Activated T-helper 2 cell treated with anti-CD3 and anti-CD28 coated beads, Interferon-gamma antibody, Interleukin-2, Interleukin-4, amounts not matched to agents 10 μg/mL and 5 μg/mL and 100 μg/mL, durations not matched to agents 14 hours and 24 hours and 36 hours (primary cell): ENCODE data around the gene IGF1R. TPM values are rescaled to one million over a fixed set of nuclear protein-coding genes. Genes with fewer than 3 reads are reported as not detected.

ENCODE experiments used
- DNase-seq: peaks from one replicate; pipeline ENCODE4 v3.0.0; 2021; ENCODE audit warnings: low spot score
- H3K27ac Mint-ChIP-seq: one replicate; pipeline ENCODE4 v1.8.0; 2021; ENCODE audit warnings: mixed read lengths
- H3K27me3 Mint-ChIP-seq: one replicate; pipeline ENCODE4 v1.8.0; 2021; ENCODE audit warnings: low read depth, mixed read lengths
- H3K36me3 Mint-ChIP-seq: one replicate; pipeline ENCODE4 v1.8.0; 2021; ENCODE audit warnings: low read depth, mixed read lengths
- H3K4me1 Mint-ChIP-seq: one replicate; pipeline ENCODE4 v1.8.0; 2021; ENCODE audit warnings: low read depth, mixed read lengths
- H3K4me3 Mint-ChIP-seq: one replicate; pipeline ENCODE4 v1.8.0; 2021; ENCODE audit warnings: low read depth, mild to moderate bottlenecking, moderate library complexity, mixed read lengths
- H3K9me3 Mint-ChIP-seq: one replicate; pipeline ENCODE4 v1.8.0; 2021; ENCODE audit warnings: mixed read lengths
- intact Hi-C: fragments of 100-400 bp; cut with micrococcal nuclease; formaldehyde crosslinking; loops from one replicate; pipeline ENCODE4 v1.15.1; 2023
- total RNA-seq: library from RNA; stranded (reverse); gene quantifications from 2 replicates; pipeline ENCODE4 v1.2.3, GENCODE V29; 2022

The IGF1R gene
- total RNA-seq, 1 donor from 2014 or later: 31.1 TPM

GRCh38 chr15:98776607-98777281 lies 128.4 kb downstream of the IGF1R start:
- Mint-ChIP-seq H3K27me3 (no peaks in the 10 kb centered on the region), H3K4me3 (no peak overlapping the region), H3K4me1 (peaks cover 35% of the 10 kb centered on the region), H3K27ac (no peak overlapping the region), H3K36me3 (no peaks in the 10 kb centered on the region), H3K9me3 (no peaks in the 10 kb centered on the region)
- no peak for DNase-seq
- intact Hi-C loops: loop anchor here (5.0 kb wide), 1 partner anchor 109 kb away; no protein-coding TSS in a partner anchor

GRCh38 chr15:98777426-98777825 lies 129.1 kb downstream of the IGF1R start:
- H3K4me3 Mint-ChIP-seq: no peak overlapping the region
- no peak overlapping the region for H3K27ac Mint-ChIP-seq
- H3K36me3 Mint-ChIP-seq: no peaks in the 10 kb centered on the region
- peaks cover 34% of the 10 kb centered on the region for H3K4me1 Mint-ChIP-seq
- DNase-seq: no peak
- intact Hi-C loops: loop anchor here (5.0 kb wide), 1 partner anchor 110 kb away; no protein-coding TSS in a partner anchor
- H3K9me3 Mint-ChIP-seq: no peaks in the 10 kb centered on the region
- peaks cover 2% of the 10 kb centered on the region for H3K27me3 Mint-ChIP-seq

GRCh38 chr15:98778263-98778959 lies 130.1 kb downstream of the IGF1R start:
- H3K36me3 Mint-ChIP-seq: no peaks in the 10 kb centered on the region
- no peak overlapping the region for H3K27ac Mint-ChIP-seq
- H3K4me1 Mint-ChIP-seq: peaks cover 29% of the 10 kb centered on the region
- no peak overlapping the region for H3K4me3 Mint-ChIP-seq
- intact Hi-C loops: loop anchor here (5.0 kb wide), 1 partner anchor 111 kb away; no protein-coding TSS in a partner anchor
- peaks cover 2% of the 10 kb centered on the region for H3K27me3 Mint-ChIP-seq
- no peaks in the 10 kb centered on the region for H3K9me3 Mint-ChIP-seq
- DNase-seq: no peak

- Mint-ChIP-seq H3K27me3 (peaks cover 2% of the 10 kb centered on the region), H3K9me3 (no peaks in the 10 kb centered on the region), H3K36me3 (no peaks in the 10 kb centered on the region), H3K4me1 (peaks cover 29% of the 10 kb centered on the region), H3K27ac (no peak overlapping the region), H3K4me3 (no peak overlapping the region)
- no peak for DNase-seq
- intact Hi-C loops: loop anchor here (1.0 to 5.0 kb wide), 2 partner anchors 102 to 112 kb away; no protein-coding TSS in a partner anchor
Observed at GRCh38 chr15:98778960-98779359, 130.6 kb downstream of the IGF1R start.

GRCh38 chr15:98779463-98780071 lies 131.2 kb downstream of the IGF1R start:
- H3K4me1 Mint-ChIP-seq: peaks cover 29% of the 10 kb centered on the region
- intact Hi-C loops: loop anchor here (1.0 to 10.0 kb wide), 3 partner anchors 102 to 265 kb away; no protein-coding TSS in a partner anchor
- H3K4me3 Mint-ChIP-seq: no peak overlapping the region

GRCh38 chr15:98781838-98782237 lies 133.5 kb downstream of the IGF1R start:
- no peak for DNase-seq
- intact Hi-C loops: loop anchor here (10.0 kb wide), 1 partner anchor 267 kb away; no protein-coding TSS in a partner anchor
- Mint-ChIP-seq H3K4me1 (peaks cover 25% of the 10 kb centered on the region), H3K27me3 (peaks cover 2% of the 10 kb centered on the region), H3K9me3 (no peaks in the 10 kb centered on the region), H3K4me3 (no peak overlapping the region), H3K36me3 (no peaks in the 10 kb centered on the region), H3K27ac (no peak overlapping the region)

More at GRCh38 chr15:98779463-98780071, 131.2 kb downstream of the IGF1R start:
- H3K9me3 Mint-ChIP-seq: no peaks in the 10 kb centered on the region
- peaks cover 2% of the 10 kb centered on the region for H3K27me3 Mint-ChIP-seq
- DNase-seq: peak; percentile 51
- H3K36me3 Mint-ChIP-seq: no peaks in the 10 kb centered on the region
- H3K27ac Mint-ChIP-seq: no peak overlapping the region

- H3K9me3 Mint-ChIP-seq: no peaks in the 10 kb centered on the region
- H3K4me1 Mint-ChIP-seq: peaks cover 26% of the 10 kb centered on the region
- no peaks in the 10 kb centered on the region for H3K36me3 Mint-ChIP-seq
- intact Hi-C loops: loop anchor here (10.0 kb wide), 1 partner anchor 268 kb away; no protein-coding TSS in a partner anchor
- DNase-seq: no peak
- H3K27ac Mint-ChIP-seq: no peak overlapping the region
- no peak overlapping the region for H3K4me3 Mint-ChIP-seq
- H3K27me3 Mint-ChIP-seq: peaks cover 2% of the 10 kb centered on the region
Observed at GRCh38 chr15:98782801-98783200, 134.5 kb downstream of the IGF1R start.

- Mint-ChIP-seq H3K36me3 (no peaks in the 10 kb centered on the region), H3K9me3 (no peaks in the 10 kb centered on the region), H3K4me1 (peaks cover 25% of the 10 kb centered on the region), H3K4me3 (no peak overlapping the region), H3K27ac (no peak overlapping the region), H3K27me3 (peaks cover 2% of the 10 kb centered on the region)
- DNase-seq: no peak
- intact Hi-C loops: loop anchor here (10.0 kb wide), 1 partner anchor 271 kb away; no protein-coding TSS in a partner anchor
Observed at GRCh38 chr15:98785431-98785806, 137.1 kb downstream of the IGF1R start.

- no peak overlapping the region for H3K27ac Mint-ChIP-seq
- no peaks in the 10 kb centered on the region for H3K36me3 Mint-ChIP-seq
- intact Hi-C loops: loop anchor here (10.0 kb wide), 1 partner anchor 271 kb away; no protein-coding TSS in a partner anchor
- no peaks in the 10 kb centered on the region for H3K9me3 Mint-ChIP-seq
- H3K27me3 Mint-ChIP-seq: peaks cover 2% of the 10 kb centered on the region
- no peak overlapping the region for H3K4me3 Mint-ChIP-seq
- peaks cover 30% of the 10 kb centered on the region for H3K4me1 Mint-ChIP-seq
- DNase-seq: no peak
Observed at GRCh38 chr15:98785807-98786621, 137.7 kb downstream of the IGF1R start.

- Mint-ChIP-seq H3K36me3 (no peaks in the 10 kb centered on the region), H3K27ac (no peak overlapping the region), H3K9me3 (no peaks in the 10 kb centered on the region), H3K4me1 (peaks cover 36% of the 10 kb centered on the region), H3K27me3 (peaks cover 2% of the 10 kb centered on the region), H3K4me3 (no peak overlapping the region)
- no peak for DNase-seq
- intact Hi-C loops: loop anchor here (10.0 kb wide), 1 partner anchor 272 kb away; no protein-coding TSS in a partner anchor
Observed at GRCh38 chr15:98786717-98787116, 138.4 kb downstream of the IGF1R start.

GRCh38 chr15:98787194-98787593 lies 138.9 kb downstream of the IGF1R start:
- H3K4me3 Mint-ChIP-seq: no peak overlapping the region
- H3K36me3 Mint-ChIP-seq: no peaks in the 10 kb centered on the region
- H3K27me3 Mint-ChIP-seq: no peaks in the 10 kb centered on the region
- no peaks in the 10 kb centered on the region for H3K9me3 Mint-ChIP-seq
- H3K4me1 Mint-ChIP-seq: peaks cover 36% of the 10 kb centered on the region
- no peak overlapping the region for H3K27ac Mint-ChIP-seq
- no peak for DNase-seq
- intact Hi-C loops: loop anchor here (10.0 kb wide), 1 partner anchor 272 kb away; no protein-coding TSS in a partner anchor
